UCSD-AML1 (cell line): Measurements from ENCODE around the gene ACBD3.
A peak's percentile ranks its signal among the peaks of the same experiment; 100 is the strongest.

Experiments used
- DNase-seq: peaks from one replicate; lab custom pipeline; 2025; ENCODE audit not compliant: unreplicated experiment; lab: John Stamatoyannopoulos, UW

Gene ACBD3

DNA sequence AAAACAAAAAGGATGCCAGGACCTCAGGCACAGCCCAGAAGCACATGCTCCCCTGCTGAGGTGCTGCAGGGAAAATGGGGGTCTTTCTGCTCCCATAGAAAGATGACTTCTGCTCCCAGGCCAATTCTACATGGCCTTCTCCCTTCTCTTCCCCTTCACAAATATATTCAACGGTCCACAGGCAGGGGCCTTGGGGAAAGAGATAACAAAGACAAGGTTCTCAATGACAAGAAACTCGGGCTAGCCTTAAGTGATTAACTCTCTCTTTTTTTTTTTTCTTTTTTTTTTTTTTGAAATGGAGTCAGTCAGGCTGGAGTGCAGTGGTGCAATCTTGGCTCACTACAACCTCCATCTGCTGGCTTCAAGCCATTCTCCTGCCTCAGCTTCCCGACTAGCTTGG is 69.9 kb downstream of the ACBD3 start:
- DNase-seq = no peak

DNA sequence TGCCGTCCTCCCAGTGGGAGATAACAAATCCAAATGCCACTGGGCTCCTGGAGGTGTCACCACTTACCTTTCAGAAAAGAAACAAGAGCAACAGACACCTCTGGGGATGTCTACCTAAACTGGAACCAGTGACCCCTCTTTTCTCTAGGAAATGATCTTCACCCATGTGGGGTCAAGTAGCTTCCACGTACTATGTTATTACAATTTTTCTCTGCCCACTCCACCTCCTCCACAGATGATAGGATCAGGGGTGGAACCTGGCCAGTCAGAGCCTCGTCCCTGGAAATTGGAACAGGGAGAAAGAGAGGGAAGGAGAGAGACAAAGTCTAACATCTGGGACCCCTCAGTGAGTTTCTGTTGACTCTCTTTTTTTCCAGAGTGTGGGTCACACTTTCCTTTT is 73.9 kb downstream of the ACBD3 start:
- DNase-seq = no peak

- DNase-seq = no peak
These were observed 74.7 kb downstream of the ACBD3 start for GRCh38 chr1:226111883-226112261.

- DNase-seq = no peak
These were observed 75.3 kb downstream of the ACBD3 start for GRCh38 chr1:226111098-226111882.

GRCh38 chr1:226110249-226111097 is 76.1 kb downstream of the ACBD3 start:
- DNase-seq = peak; percentile 85

GRCh38 chr1:226109829-226110248 is 76.7 kb downstream of the ACBD3 start:
- peak; percentile 85 for DNase-seq

DNA sequence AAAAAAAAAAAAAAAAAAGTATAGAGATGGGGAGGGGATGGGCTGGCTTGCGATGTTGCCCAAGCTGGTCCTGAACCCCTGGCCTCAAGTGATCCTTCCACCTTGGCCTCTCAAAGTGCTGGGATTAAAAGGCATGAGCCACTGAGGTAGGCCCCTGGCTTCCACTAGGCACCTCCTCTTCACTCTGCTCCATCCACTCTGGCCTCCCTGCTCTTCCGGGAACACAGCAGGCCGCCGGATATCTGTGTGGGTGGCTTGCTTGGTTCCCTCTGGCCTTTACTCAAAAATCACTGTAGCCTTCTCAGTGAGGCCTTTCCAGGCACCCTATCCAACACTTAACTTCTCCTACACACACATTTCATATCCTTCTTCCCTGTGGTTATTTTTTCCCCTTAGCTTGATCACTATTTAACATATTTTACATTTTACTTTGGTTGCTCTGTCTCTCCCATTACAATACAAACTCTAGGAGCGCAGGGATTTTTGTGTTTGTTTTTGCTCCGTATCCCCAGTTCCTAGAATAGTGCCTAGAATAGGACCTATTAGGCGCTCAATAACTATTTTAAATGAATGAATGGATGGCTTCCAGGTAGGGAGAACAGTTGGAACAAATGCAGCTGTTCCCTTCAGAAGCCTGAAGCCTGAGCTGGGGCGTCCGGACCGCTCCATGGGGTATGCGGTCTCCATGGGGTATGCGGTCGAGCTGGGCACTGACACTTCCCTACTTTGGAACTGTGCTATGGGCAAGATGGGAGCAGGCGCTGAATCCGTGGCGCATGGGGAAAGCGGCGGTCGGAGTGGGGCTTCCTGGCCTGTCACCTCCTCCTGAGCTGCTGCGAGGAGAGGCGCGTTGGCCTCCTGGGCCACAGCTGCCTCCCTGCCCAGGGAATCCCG is 77.4 kb downstream of the ACBD3 start:
- no peak for DNase-seq

DNA sequence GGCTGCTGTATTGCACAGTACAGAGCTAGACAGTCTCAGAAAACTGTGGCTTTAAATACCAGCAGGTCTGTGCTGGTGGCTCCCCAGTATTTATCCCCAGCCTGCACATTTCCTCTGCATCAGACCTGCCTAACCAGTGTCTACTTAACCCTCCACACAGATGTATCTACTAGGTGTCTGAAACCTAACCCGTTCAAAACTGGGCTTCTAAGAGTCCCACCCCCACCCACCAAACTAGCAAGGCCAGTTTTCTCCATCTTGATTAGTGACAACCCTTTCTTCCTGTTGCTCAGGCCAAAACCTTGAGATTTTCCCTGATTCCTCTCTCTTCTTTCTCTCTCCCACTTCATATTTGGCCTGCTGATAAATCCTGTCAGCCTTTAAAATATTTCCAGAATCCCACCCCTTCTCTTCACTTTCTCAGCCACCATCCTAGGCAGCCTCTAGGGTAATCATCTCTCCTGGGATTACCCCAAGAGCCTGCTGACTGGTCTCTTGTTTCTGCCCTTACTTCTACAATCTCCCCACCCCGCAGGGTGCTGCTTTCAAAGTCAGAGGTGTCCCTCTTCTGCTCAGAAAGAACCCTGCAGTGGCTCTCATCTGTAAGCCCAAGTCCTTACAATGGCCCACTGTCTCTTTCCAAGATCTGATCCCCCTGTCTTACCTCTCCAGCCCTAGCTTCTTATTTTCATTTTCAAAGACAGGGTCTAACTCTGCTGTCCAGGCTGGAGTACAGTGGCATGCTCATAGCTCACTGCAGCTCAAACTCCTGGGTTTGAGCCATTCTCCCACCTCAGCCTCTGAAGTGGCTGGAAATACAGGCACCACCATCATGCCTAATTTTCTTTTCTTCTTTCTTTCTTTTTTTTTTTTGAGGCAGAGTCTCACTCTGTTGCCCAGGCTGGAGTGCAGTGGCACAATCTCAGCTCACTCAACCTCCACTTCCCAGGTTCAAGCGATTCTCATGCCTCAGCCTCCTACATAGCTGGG is 78.8 kb downstream of the ACBD3 start:
- no peak for DNase-seq

- peak; percentile 31 for DNase-seq
These were observed 81.8 kb downstream of the ACBD3 start for GRCh38 chr1:226104671-226105121.

DNA sequence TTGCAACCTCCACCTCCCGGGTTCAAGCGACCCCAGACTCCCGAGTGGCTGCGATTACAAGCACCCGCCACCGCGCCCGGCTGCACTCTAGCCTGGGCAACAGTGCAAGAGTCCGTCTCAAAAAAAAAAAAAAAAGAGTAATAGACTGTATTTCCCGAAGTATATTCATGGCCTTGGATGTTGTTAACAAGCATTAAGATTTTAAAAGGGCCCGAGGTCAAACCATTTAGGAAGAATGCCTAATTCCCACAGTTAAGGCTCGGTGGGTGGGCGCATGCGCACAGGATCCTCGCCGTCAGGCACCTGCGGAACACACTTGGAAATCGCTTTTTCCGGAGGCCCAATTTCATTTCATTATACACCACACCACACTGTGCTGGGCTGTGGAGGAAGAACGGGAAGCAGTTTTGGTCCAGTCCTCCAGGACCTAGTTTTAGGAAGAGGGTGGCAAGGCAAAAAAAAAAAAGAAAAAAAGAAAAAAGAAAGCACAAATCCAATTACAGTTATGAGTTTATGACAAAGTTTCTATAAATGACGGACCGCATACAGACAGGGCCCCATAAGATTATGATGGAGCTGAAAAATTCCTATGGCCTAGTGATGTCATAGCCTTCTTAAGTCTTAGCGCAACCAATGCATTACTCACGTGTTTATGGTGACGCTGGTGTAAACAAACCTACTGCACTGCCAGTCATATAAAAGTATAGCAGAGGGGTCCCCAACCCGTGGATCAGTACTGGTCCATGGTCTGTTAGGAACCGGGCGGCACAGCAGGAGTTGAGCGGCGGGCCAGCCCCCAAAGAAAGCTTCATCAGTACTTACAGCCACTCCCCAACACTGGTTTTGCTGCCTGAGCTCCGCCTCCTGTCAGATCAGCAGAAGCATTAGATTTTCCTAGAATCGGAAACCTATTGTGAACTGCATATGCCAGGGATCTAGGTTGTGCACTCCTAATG is 85.8 kb downstream of the ACBD3 start:
- DNase-seq = no peak

GRCh38 chr1:226098870-226099835 is 87.4 kb downstream of the ACBD3 start:
- DNase-seq = no peak

GRCh38 chr1:226097866-226098625 is 88.5 kb downstream of the ACBD3 start:
- DNase-seq = no peak

DNA sequence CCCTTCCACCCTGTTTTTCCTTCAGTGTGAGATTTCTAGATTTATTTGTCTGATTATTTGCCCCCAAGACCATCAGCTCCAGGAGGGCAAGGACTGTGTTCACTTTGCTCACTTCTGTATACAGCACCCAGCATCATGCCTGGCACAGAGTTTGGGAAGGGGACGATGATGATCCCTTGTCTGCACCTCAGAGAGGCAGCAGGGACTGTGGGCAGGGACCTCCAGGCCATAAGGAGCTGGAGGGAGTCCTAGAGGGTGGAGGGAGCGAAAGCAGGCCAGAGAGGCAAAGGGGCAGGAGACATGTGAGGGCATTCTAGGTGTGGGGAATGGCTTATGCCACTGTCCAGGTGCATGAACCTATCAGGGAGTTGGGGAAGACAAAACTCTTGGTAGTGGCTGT is 91.3 kb downstream of the ACBD3 start:
- no peak for DNase-seq
